GM12878 (cell line): ENCODE data around the gene FASN. TPM values are rescaled to one million over a fixed set of nuclear protein-coding genes. Genes with fewer than 3 reads are reported as not detected.
A peak's percentile ranks its signal among the peaks of the same experiment; 100 is the strongest.

ENCODE experiments used
- ATAC-seq: fragments of 200-7000 bp; cut with Tn5 transposase; 3 replicates; pipeline ENCODE4 v1.9.1; 2020; ENCODE audit warnings: mild to moderate bottlenecking, moderate library complexity
- BruUV-seq: library from RNA; stranded (reverse); fragments of 400-500 nt; replicated peaks from 2 replicates; lab custom pipeline; 2021; lab: Mats Ljungman, UMichigan
- CTCF ChIA-PET: fragments of 300-600 bp; sonication (Branson Sonifier 250); formaldehyde crosslinking; extraction: SDS; loops from one replicate; lab custom pipeline; 2021; ENCODE audit warnings: inconsistent platforms; lab: Yijun Ruan, JAX
- POLR2A ChIA-PET: fragments of 350-600 bp; formaldehyde crosslinking; extraction: SDS; loops from one replicate; lab custom pipeline; 2021; ENCODE audit warnings: inconsistent platforms; lab: Charles Lee
- RAD21 ChIA-PET: fragments of 300-600 bp; sonication (Branson Sonifier 250); formaldehyde crosslinking; loops from one replicate; lab custom pipeline; 2023; ENCODE audit warnings: antibody characterized with exemption; ENCODE audit not compliant: unreplicated experiment; lab: Charles Lee
- SMC1A ChIA-PET: fragments of 300-600 bp; sonication (Branson Sonifier 250); formaldehyde crosslinking; loops from one replicate; lab custom pipeline; 2023; ENCODE audit not compliant: unreplicated experiment, uncharacterized antibody; lab: Charles Lee
- DNase-seq: peaks from one replicate; pipeline ENCODE4 v3.0.0-alpha.2; 2011; ENCODE audit warnings: low read depth, low spot score
- FAIRE-seq: peaks from 3 replicates; lab custom pipeline; 2011; peaks lifted over from hg19 to GRCh38; lab: Jason Lieb, UNC
- H2AFZ ChIP-seq: 2 replicates; pipeline ENCODE4 v1.6.0; 2011; ENCODE audit warnings: low read depth, low read length, control low read depth; ENCODE audit not compliant: control insufficient read depth
- H3K27ac ChIP-seq: 2 replicates; pipeline ENCODE4 v1.5.1; 2011; ENCODE audit warnings: control low read depth; ENCODE audit not compliant: control insufficient read depth, insufficient read depth
- H3K27me3 ChIP-seq, 2 experiments: replicated peaks in 1 of 2; 2 replicates each; pipeline versions ENCODE4 v1.6.0 to v1.6.1; 2011; ENCODE audit warnings: low read length in 1 of 2; ENCODE audit not compliant: control insufficient read depth in 2 of 2, insufficient read depth in 2 of 2
- H3K36me3 ChIP-seq, 2 experiments: 2 replicates each; pipeline ENCODE4 v1.5.1; 2011; ENCODE audit warnings: low read length in 1 of 2; ENCODE audit not compliant: control insufficient read depth in 2 of 2, insufficient read depth in 2 of 2
- H3K4me1 ChIP-seq: 2 replicates; pipeline ENCODE4 v1.6.1; 2011; ENCODE audit warnings: mild to moderate bottlenecking, low read length, moderate library complexity, mixed read lengths; ENCODE audit not compliant: control insufficient read depth, insufficient read depth
- H3K4me2 ChIP-seq: 2 replicates; pipeline ENCODE4 v1.6.0; 2011; ENCODE audit warnings: control low read depth; ENCODE audit not compliant: control insufficient read depth, insufficient read depth
- H3K4me3 ChIP-seq: fragments of 200-600 bp; sonication (generic); 2 replicates; pipeline ENCODE4 v1.5.1; 2016
- H3K79me2 ChIP-seq: 2 replicates; pipeline ENCODE4 v1.6.0; 2011; ENCODE audit warnings: low read length; ENCODE audit not compliant: control insufficient read depth, insufficient read depth
- H3K9ac ChIP-seq: 2 replicates; pipeline ENCODE4 v1.8.0; 2011; ENCODE audit warnings: low read length, control low read depth, mixed read lengths; ENCODE audit not compliant: control insufficient read depth, insufficient read depth
- H3K9me3 ChIP-seq: replicated peaks from 3 replicates; pipeline ENCODE4 v1.5.1; 2011; ENCODE audit warnings: mild to moderate bottlenecking, low read length; ENCODE audit not compliant: control insufficient read depth, insufficient read depth
- H4K20me1 ChIP-seq: 2 replicates; pipeline ENCODE4 v1.6.0; 2011; ENCODE audit not compliant: control insufficient read depth, insufficient read depth
- CHD4 ChIP-seq: fragments of 200-600 bp; sonication (generic); IDR thresholded peaks from 2 replicates; pipeline ENCODE4 v1.6.1; 2016; ENCODE audit warnings: mild to moderate bottlenecking
- CREB1 ChIP-seq: IDR thresholded peaks from 2 replicates; pipeline ENCODE4 v1.6.1; 2012; ENCODE audit warnings: low read depth, mild to moderate bottlenecking, inconsistent platforms
- CREM ChIP-seq: IDR thresholded peaks from 2 replicates; pipeline ENCODE4 v1.6.1; 2014; ENCODE audit warnings: antibody characterized with exemption, low read depth
- FOXM1 ChIP-seq: IDR thresholded peaks from 2 replicates; pipeline ENCODE4 v1.6.1; 2012; ENCODE audit warnings: low read depth, mild to moderate bottlenecking, inconsistent platforms, low read length, moderate library complexity
- GABPA ChIP-seq: IDR thresholded peaks from 2 replicates; pipeline ENCODE4 v1.6.1; 2014; ENCODE audit warnings: antibody characterized with exemption, low read depth, mild to moderate bottlenecking, inconsistent platforms
- HCFC1 ChIP-seq: fragments of 150-350 bp; IDR thresholded peaks from 2 replicates; pipeline ENCODE4 v1.6.1; 2014; ENCODE audit warnings: low read length
- MEF2A ChIP-seq: IDR thresholded peaks from 2 replicates; pipeline ENCODE4 v1.6.1; 2011; ENCODE audit warnings: low read depth, mild to moderate bottlenecking, low read length, moderate library complexity; ENCODE audit not compliant: insufficient read depth
- POLR2A ChIP-seq: IDR thresholded peaks from 2 replicates; pipeline ENCODE4 v1.6.1; 2011; ENCODE audit warnings: low read depth, mild to moderate bottlenecking, low read length
- RFX5 ChIP-seq: IDR thresholded peaks from 2 replicates; pipeline ENCODE4 v1.6.1; 2011; ENCODE audit warnings: low read depth, low read length, improper control_type of control experiment
- SIN3A ChIP-seq: IDR thresholded peaks from 2 replicates; pipeline ENCODE4 v1.6.1; 2012; ENCODE audit warnings: low read depth, low read length, improper control_type of control experiment
- SMAD1 ChIP-seq: fragments of 450-650 bp; IDR thresholded peaks from 2 replicates; pipeline ENCODE4 v1.6.1; 2018; ENCODE audit warnings: mild to moderate bottlenecking, low read depth; ENCODE audit not compliant: partially characterized antibody
- SMC3 ChIP-seq: IDR thresholded peaks from 2 replicates; pipeline ENCODE4 v1.6.1; 2011; ENCODE audit warnings: low read length, improper control_type of control experiment, borderline replicate concordance
- SREBF2 ChIP-seq: IDR thresholded peaks from 2 replicates; pipeline ENCODE4 v1.6.1; 2012; ENCODE audit warnings: mild to moderate bottlenecking, low read length
- ZNF274 ChIP-seq: IDR thresholded peaks from one replicate; pipeline ENCODE4 v1.8.0; 2011; ENCODE audit not compliant: insufficient read length, insufficient read depth
- WGBS: methylation state at CpG from one replicate; pipeline ENCODE4 v1.1.6; 2016; ENCODE audit warnings: low lambda C conversion rate; ENCODE audit not compliant: insufficient replicate concordance, insufficient coverage; ENCODE audit errors: missing lambda C conversion rate; 5-methylcytosine and 5-hydroxymethylcytosine counted together
- in situ Hi-C: fragments of 300-500 bp; cut with MboI; formaldehyde crosslinking; loops from 9 replicates; pipeline ENCODE4 v1.14.3; 2018; ENCODE audit warnings: mixed read lengths
- intact Hi-C: fragments of 100-400 bp; cut with micrococcal nuclease; formaldehyde crosslinking; loops from one replicate; pipeline ENCODE4 v1.14.2; 2022; ENCODE audit not compliant: unreplicated experiment
- polyA plus RNA-seq, 11 experiments: library from polyadenylated mRNA; depleted of rRNA in 4 of 11; unstranded in 6 of 11; stranded (reverse) in 5 of 11; fragments of >200 nt; fragmentation: Nextera tagmentation in 4 of 11; fragmentation: Illumina TruSeq in 1 of 11; extraction: Ambion mirVana in 4 of 11; extraction: Trizol in 1 of 11; gene quantifications; 1 replicate in 1 of 11; 2 replicates in 10 of 11; pipeline versions ENCODE4 v1.2.1 to v1.2.3, GENCODE V29; 2011 to 2016; ENCODE audit warnings: inconsistent platforms in 2 of 11, missing spikeins in 2 of 11, low read depth in 1 of 11
- total RNA-seq, 4 experiments: library from RNA; depleted of rRNA in 3 of 4; stranded (reverse); fragments of >200 nt in 3 of 4; fragmentation: Illumina TruSeq in 1 of 4; extraction: Trizol in 1 of 4; gene quantifications; 2 replicates each; pipeline versions ENCODE4 v1.2.1 to v1.2.3, GENCODE V29; 2013 to 2021
- TF ChIP-seq, protein P1 (sequence below): IDR thresholded peaks from 2 replicates; pipeline ENCODE4 v1.6.1; 2011; ENCODE audit warnings: low read depth, mild to moderate bottlenecking, low read length, moderate library complexity, borderline replicate concordance; ENCODE audit errors: extremely low read depth
- TF ChIP-seq, protein P2 (sequence below), 3 experiments: IDR thresholded peaks in 2 of 3; conservative IDR thresholded peaks in 1 of 3; 2 replicates each; pipeline ENCODE4 v1.5.1; 2011; ENCODE audit warnings: low read depth in 3 of 3, low read length in 3 of 3, mild to moderate bottlenecking in 3 of 3, control low read depth in 2 of 3, moderate library complexity in 2 of 3, inconsistent platforms in 1 of 3, mixed read lengths in 1 of 3; ENCODE audit not compliant: control insufficient read depth in 2 of 3, insufficient read depth in 1 of 3; ENCODE audit errors: extremely low read depth in 1 of 3

The FASN gene
- total and polyA plus RNA-seq, 10 of the 15 experiments (the other 5 are each of a cell fraction or from before 2014, with no cell fraction given) = 0.19 to 333 (median 30.4) TPM

DNA sequence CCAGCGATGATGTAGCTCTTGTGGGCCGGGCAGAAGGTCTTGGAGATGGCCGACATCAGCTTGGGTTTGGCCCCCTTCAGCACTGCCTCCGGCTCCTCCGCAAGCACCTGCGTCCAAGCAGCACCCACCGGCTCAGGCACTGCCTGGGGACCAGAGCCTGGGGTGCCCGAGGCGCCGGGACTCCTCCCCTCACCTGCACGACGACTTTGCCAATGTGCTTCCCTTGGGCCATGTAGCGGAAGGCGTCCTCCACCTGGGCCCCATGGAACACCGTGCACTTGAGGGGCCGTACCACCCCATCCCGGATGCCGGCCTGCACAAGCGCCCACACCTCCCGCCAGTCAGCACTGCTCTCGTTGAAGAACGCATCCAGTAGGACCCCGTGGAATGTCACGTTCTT lies 15.0 kb downstream of the FASN start:
- CTCF ChIA-PET = no interaction called here
- Histone ChIP-seq H3K9me3 (no peaks in the 10 kb centered on the region), H3K9ac (no peak overlapping the region), H4K20me1 (no peaks in the 10 kb centered on the region)
- SMC1A ChIA-PET = no interaction called here
- DNase-seq = no peak
- ATAC-seq = no peak
- RAD21 ChIA-PET = no interaction called here
- BruUV-seq = TSS peak; percentile 61
- no peak for FAIRE-seq
- TF ChIP-seq CREM (no peak), POLR2A (peak; percentile 41)
- TF ChIP-seq, all 136 proteins: peak for 1
- no peak overlapping the region for H3K4me3 ChIP-seq
- H2AFZ ChIP-seq = no peak overlapping the region
- H3K79me2 ChIP-seq = no peaks in the 10 kb centered on the region
- no peak overlapping the region for H3K4me2 ChIP-seq
- peaks cover 14 to 77% of the 10 kb centered on the region in 2 experiments; a peak in 3 of 4 replicates for H3K36me3 ChIP-seq
- in situ Hi-C loops (no loop called here), intact Hi-C loops (no loop called here)
- WGBS = 98% methylated on average over 23 of the region's 24 CpGs
- no peaks in the 10 kb centered on the region for H3K27me3 ChIP-seq
- H3K4me1 ChIP-seq = no peaks in the 10 kb centered on the region
- no peak overlapping the region for H3K27ac ChIP-seq
- POLR2A ChIA-PET = no interaction called here

DNA sequence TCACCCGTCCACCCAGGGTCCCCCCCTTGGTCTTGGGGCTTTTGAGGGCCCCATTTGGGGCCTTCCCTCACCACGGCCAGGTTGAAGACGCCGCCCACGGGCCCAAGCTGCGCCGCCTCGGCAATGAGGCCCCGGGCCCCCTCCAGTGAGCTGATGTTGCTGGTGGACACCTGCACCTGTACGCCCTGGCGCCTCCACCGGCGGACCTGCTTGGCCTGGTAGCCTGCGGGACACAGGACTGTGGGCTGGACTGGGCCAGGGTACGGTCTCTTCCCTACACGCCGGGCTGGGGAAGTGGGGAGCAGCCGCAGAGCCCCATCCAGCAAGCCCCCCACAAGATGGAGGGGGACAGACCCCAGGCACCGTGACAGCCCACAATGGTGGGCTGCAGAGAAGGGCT lies 15.6 kb downstream of the FASN start:
- no peak for ATAC-seq
- Histone ChIP-seq H2AFZ (no peak overlapping the region), H3K4me1 (no peaks in the 10 kb centered on the region), H3K9me3 (no peaks in the 10 kb centered on the region), H3K36me3 (peaks cover 14 to 72% of the 10 kb centered on the region in 2 experiments; a peak in 3 of 4 replicates), H3K4me2 (no peak overlapping the region), H3K9ac (no peak overlapping the region), H3K27me3 (no peaks in the 10 kb centered on the region), H3K27ac (no peak overlapping the region), H3K79me2 (no peaks in the 10 kb centered on the region), H4K20me1 (no peaks in the 10 kb centered on the region), H3K4me3 (no peak overlapping the region)
- FAIRE-seq = no peak
- intact Hi-C loops (no loop called here), in situ Hi-C loops (no loop called here)
- ChIA-PET SMC1A (no interaction called here), RAD21 (no interaction called here), POLR2A (no interaction called here), CTCF (no interaction called here)
- 91% methylated on average over 19 of the region's 19 CpGs for WGBS
- BruUV-seq = no TSS peak
- no peak for DNase-seq
- TF ChIP-seq MEF2A = no peak
- TF ChIP-seq, protein P1, sequence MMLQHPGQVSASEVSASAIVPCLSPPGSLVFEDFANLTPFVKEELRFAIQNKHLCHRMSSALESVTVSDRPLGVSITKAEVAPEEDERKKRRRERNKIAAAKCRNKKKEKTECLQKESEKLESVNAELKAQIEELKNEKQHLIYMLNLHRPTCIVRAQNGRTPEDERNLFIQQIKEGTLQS = no peak
- no peak for TF ChIP-seq CHD4
- no peak for TF ChIP-seq SMC3
- TF ChIP-seq, protein P2, sequence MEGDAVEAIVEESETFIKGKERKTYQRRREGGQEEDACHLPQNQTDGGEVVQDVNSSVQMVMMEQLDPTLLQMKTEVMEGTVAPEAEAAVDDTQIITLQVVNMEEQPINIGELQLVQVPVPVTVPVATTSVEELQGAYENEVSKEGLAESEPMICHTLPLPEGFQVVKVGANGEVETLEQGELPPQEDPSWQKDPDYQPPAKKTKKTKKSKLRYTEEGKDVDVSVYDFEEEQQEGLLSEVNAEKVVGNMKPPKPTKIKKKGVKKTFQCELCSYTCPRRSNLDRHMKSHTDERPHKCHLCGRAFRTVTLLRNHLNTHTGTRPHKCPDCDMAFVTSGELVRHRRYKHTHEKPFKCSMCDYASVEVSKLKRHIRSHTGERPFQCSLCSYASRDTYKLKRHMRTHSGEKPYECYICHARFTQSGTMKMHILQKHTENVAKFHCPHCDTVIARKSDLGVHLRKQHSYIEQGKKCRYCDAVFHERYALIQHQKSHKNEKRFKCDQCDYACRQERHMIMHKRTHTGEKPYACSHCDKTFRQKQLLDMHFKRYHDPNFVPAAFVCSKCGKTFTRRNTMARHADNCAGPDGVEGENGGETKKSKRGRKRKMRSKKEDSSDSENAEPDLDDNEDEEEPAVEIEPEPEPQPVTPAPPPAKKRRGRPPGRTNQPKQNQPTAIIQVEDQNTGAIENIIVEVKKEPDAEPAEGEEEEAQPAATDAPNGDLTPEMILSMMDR (IDR thresholded peaks at IDR 0.05 in 2 of 3, conservative IDR thresholded peaks at IDR 0.05 in 1 of 3; ENCODE audit: control insufficient read depth in 2 of 3, extremely low read depth in 1 of 3, insufficient read depth in 1 of 3, low read depth in 3 of 3, low read length in 3 of 3) = no peak
- no peak for TF ChIP-seq ZNF274
- TF ChIP-seq SMAD1 = no peak
- no peak for TF ChIP-seq FOXM1
- no peak for TF ChIP-seq HCFC1
- TF ChIP-seq SIN3A = no peak
- no peak for TF ChIP-seq SREBF2
- no peak for TF ChIP-seq CREB1
- TF ChIP-seq RFX5 = no peak
- TF ChIP-seq GABPA = no peak
